Measurements from ENCODE around the gene NSMF. TPM values are rescaled to one million over a fixed set of nuclear protein-coding genes. Genes with fewer than 3 reads are reported as not detected.
A peak's percentile ranks its signal among the peaks of the same experiment; 100 is the strongest.

Gene NSMF
- total RNA-seq, 2 experiments from 2014 or later = 29.9 to 31.6 TPM

DNA sequence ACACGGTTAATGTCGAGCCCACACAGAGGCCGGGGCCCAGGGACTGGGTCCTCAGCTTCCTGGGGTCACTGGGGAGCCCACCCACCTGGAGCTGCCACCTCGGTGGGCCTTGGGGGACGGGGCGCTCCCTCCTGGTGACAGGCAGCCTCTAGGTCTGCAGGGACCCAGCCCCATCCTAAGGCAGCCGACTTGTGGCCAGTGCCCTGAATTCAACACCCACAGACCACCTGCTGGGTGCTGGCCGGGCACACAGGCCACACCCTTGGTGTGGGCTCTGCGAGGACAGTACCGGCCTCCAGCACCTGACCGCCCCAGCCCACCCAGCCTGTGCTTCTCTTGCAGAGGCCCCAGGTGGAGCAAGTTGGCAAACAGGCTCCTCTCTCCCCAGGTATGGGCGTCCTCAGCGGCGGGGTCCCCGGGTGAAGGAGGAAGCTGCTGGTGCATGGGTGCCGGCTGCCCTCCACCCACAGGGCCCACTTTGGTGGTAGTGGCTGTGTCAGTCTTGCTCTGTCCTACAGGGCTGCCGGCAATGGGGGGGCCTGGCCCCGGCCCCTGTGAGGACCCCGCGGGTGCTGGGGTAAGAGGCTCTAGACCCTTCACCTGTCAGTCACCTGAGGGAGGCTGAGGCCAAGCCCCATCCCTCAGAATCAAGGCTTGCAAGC, 26.3 kb downstream of the NSMF start:
- Mint-ChIP-seq H3K36me3 (no peaks in the 10 kb centered on the region), H3K9me3 (no peaks in the 10 kb centered on the region), H3K27ac (no peak overlapping the region), H3K4me1 (ENCODE audit: low read depth) (no peaks in the 10 kb centered on the region), H3K27me3 (peaks cover 1% of the 10 kb centered on the region), H3K4me3 (no peak overlapping the region)
- ChIA-PET POLR2A (no interaction called here), CTCF (interaction anchor here (1.5 kb wide), 1 partner anchor 10 kb away, joined by 5 read pairs; the partner anchor contains the start of genes EXD3 and NOXA1)
- no peak for DNase-seq
- intact Hi-C loops (cut with micrococcal nuclease) = no loop called here

DNA sequence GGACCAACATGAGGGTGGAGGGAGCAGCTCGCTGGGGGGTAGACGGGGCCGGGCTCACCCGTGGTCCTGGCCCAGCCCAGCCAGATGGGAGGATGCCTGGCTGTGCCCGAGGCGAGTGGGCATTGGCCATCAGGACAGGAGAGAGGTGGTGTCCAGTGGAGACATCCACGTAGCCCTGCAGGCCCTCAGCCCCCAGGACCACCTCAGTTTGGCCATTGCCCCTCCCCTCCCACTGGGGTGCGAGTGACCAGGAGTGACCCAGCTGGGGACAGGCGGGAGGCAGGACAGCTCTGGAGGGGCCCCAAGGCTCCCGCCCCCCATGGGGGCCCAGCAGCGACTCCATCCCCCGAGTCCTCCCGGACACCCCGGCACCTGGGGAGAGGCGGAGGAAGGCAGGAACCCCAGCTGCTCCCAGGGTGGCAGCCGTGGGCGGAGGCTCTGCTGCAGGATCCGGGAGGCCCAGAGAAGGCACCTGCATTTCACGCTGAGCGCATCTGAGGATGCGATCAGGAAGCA, 27.7 kb downstream of the NSMF start:
- intact Hi-C loops (cut with micrococcal nuclease) = no loop called here
- CTCF ChIA-PET = no interaction called here
- no peak overlapping the region for H3K27ac Mint-ChIP-seq
- POLR2A ChIA-PET = no interaction called here
- H3K4me1 Mint-ChIP-seq (ENCODE audit: low read depth) = no peaks in the 10 kb centered on the region
- DNase-seq = no peak
- H3K27me3 Mint-ChIP-seq = no peaks in the 10 kb centered on the region
- H3K9me3 Mint-ChIP-seq = no peaks in the 10 kb centered on the region
- no peak overlapping the region for H3K4me3 Mint-ChIP-seq
- H3K36me3 Mint-ChIP-seq = no peaks in the 10 kb centered on the region

GRCh38 chr9:137430723-137431415, 28.3 kb downstream of the NSMF start:
- intact Hi-C loops (cut with micrococcal nuclease) = no loop called here
- POLR2A ChIA-PET = no interaction called here
- CTCF ChIA-PET = no interaction called here
- Mint-ChIP-seq H3K4me3 (no peak overlapping the region), H3K27me3 (no peaks in the 10 kb centered on the region), H3K9me3 (no peaks in the 10 kb centered on the region), H3K27ac (no peak overlapping the region), H3K4me1 (ENCODE audit: low read depth) (no peaks in the 10 kb centered on the region), H3K36me3 (no peaks in the 10 kb centered on the region)
- no peak for DNase-seq

DNA sequence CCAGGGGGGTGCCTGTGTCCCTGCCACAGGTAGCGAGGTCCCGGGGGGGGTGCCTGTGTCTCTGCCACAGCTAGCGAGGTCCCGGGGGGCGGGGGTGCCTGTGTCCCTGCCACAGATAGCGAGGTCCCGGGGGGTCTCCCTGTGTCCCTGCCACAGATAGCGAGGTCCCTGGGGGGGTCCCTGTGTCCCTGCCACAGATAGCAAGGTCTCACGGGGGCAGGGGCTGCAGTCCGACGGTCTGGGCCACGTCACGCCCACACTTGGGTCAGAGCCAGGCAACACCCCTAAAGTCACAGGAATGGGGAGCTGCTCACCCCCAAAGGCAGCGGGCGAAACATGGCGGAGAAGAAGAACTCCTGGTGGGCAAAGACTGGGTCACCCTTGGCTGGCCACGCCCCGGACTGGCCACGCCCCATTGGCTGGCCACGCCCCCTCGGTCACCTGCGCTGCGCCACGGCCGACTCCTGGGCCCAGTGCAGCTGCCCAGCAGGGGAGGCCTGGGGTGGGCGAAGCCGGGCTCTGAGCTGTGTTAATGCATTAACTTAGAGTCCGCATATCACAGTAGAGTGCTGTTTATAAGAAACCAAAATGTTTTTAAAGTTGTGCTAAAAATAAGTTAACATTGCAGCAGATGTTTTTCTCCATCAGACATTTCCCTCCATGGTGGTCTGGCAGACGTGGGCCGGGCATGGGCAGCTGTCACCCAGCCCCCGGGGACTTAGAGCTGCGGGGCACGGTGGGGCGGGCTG, 29.0 kb downstream of the NSMF start:
- H3K9me3 Mint-ChIP-seq = no peaks in the 10 kb centered on the region
- H3K27me3 Mint-ChIP-seq = no peaks in the 10 kb centered on the region
- DNase-seq = no peak
- H3K4me1 Mint-ChIP-seq (ENCODE audit: low read depth) = no peaks in the 10 kb centered on the region
- H3K4me3 Mint-ChIP-seq = no peak overlapping the region
- no peak overlapping the region for H3K27ac Mint-ChIP-seq
- ChIA-PET CTCF (no interaction called here), POLR2A (no interaction called here)
- intact Hi-C loops (cut with micrococcal nuclease) = no loop called here
- no peaks in the 10 kb centered on the region for H3K36me3 Mint-ChIP-seq

DNA sequence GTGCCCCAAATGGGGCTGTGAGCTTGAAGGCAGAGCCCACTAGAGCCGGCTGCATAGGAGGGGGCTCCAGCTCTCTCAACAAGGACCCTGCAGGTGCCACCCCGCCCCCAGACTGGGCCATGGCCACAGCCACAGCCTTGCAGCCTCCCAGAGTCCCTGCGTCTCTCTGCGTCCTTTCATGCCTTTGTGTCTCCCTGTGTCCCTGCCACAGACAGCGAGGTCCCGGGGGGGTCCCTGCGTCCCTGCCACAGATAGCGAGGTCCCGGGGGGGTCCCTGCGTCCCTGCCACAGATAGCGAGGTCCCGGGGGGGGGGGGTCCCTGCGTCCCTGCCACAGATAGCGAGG, 29.6 kb downstream of the NSMF start:
- ChIA-PET POLR2A (interaction anchor here (0.6 kb wide), 1 partner anchor 145 kb away, joined by 3 read pairs; no protein-coding TSS in a partner anchor), CTCF (no interaction called here)
- no peak overlapping the region for H3K27ac Mint-ChIP-seq
- no peaks in the 10 kb centered on the region for H3K27me3 Mint-ChIP-seq
- no peaks in the 10 kb centered on the region for H3K36me3 Mint-ChIP-seq
- H3K9me3 Mint-ChIP-seq = no peaks in the 10 kb centered on the region
- H3K4me1 Mint-ChIP-seq (ENCODE audit: low read depth) = no peaks in the 10 kb centered on the region
- H3K4me3 Mint-ChIP-seq = no peak overlapping the region
- no peak for DNase-seq
- intact Hi-C loops (cut with micrococcal nuclease) = no loop called here

- Mint-ChIP-seq H3K27me3 (no peaks in the 10 kb centered on the region), H3K4me3 (no peak overlapping the region), H3K36me3 (no peaks in the 10 kb centered on the region), H3K4me1 (ENCODE audit: low read depth) (no peaks in the 10 kb centered on the region), H3K9me3 (no peaks in the 10 kb centered on the region), H3K27ac (no peak overlapping the region)
- ChIA-PET POLR2A (interaction anchor here (0.6 kb wide), 1 partner anchor 145 kb away, joined by 3 read pairs; no protein-coding TSS in a partner anchor), CTCF (no interaction called here)
- no peak for DNase-seq
- intact Hi-C loops (cut with micrococcal nuclease) = no loop called here
Observed at GRCh38 chr9:137428841-137429545, 30.1 kb downstream of the NSMF start.

- intact Hi-C loops (cut with micrococcal nuclease) = no loop called here
- Mint-ChIP-seq H3K4me1 (ENCODE audit: low read depth) (no peaks in the 10 kb centered on the region), H3K36me3 (no peaks in the 10 kb centered on the region), H3K27ac (no peak overlapping the region), H3K4me3 (no peak overlapping the region), H3K27me3 (no peaks in the 10 kb centered on the region), H3K9me3 (no peaks in the 10 kb centered on the region)
- POLR2A ChIA-PET = no interaction called here
- DNase-seq = no peak
- CTCF ChIA-PET = no interaction called here
Observed at GRCh38 chr9:137428311-137428630, 30.9 kb downstream of the NSMF start.

DNA sequence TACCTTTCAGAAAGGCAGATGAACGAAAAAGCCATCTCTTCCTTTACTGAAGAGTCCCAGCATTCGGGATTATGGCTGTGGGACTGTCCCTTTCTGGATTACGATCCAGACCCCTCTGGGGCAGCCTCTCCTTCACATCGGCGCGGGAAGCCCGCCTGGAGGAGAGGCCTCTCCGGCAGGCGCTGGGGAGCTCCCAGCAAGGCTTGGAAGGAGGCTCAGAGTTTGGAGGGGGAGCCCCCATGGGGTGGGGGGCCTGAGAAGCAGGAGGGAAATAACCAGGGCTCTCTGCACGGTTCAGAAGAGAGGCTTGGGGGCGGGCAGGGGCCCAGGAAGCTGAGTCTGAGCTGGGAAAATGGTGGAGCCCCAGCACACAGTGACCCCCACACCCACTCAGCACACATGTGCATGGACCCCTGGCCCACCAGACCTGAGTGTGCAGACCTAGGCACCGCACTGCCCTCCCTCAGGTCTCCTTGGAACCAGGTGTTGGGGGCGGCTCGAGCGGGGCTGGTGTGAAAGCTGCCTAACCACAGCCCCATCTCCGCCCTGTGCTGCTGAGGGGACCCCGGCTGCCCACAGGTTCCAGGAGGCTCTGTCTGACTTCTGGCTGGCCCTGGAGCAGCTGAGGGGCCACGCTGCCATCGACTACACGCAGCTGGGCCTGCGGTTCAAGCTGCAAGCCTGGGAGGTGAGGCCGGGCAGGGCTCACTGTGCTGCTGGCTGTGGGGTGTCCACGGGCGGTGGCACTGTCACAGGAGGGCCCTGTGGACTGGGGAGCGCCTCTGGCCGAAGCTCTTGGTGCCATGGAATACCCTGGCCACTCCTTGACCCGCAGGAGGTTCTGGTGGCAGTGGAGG, 31.5 kb downstream of the NSMF start:
- Mint-ChIP-seq H3K36me3 (no peaks in the 10 kb centered on the region), H3K4me3 (no peak overlapping the region), H3K27ac (no peak overlapping the region), H3K4me1 (ENCODE audit: low read depth) (no peaks in the 10 kb centered on the region), H3K9me3 (no peaks in the 10 kb centered on the region), H3K27me3 (no peaks in the 10 kb centered on the region)
- ChIA-PET POLR2A (no interaction called here), CTCF (no interaction called here)
- intact Hi-C loops (cut with micrococcal nuclease) = no loop called here
- no peak for DNase-seq

- ChIA-PET CTCF (interaction anchor here (1.1 kb wide), 1 partner anchor 18 kb away, joined by 4 read pairs; no protein-coding TSS in a partner anchor), POLR2A (no interaction called here)
- Mint-ChIP-seq H3K4me3 (no peak overlapping the region), H3K27ac (no peak overlapping the region), H3K9me3 (no peaks in the 10 kb centered on the region), H3K4me1 (ENCODE audit: low read depth) (peaks cover 6% of the 10 kb centered on the region), H3K27me3 (no peaks in the 10 kb centered on the region), H3K36me3 (no peaks in the 10 kb centered on the region)
- DNase-seq = no peak
- intact Hi-C loops (cut with micrococcal nuclease) = no loop called here
Observed at GRCh38 chr9:137426018-137426681, 33.0 kb downstream of the NSMF start.

DNA sequence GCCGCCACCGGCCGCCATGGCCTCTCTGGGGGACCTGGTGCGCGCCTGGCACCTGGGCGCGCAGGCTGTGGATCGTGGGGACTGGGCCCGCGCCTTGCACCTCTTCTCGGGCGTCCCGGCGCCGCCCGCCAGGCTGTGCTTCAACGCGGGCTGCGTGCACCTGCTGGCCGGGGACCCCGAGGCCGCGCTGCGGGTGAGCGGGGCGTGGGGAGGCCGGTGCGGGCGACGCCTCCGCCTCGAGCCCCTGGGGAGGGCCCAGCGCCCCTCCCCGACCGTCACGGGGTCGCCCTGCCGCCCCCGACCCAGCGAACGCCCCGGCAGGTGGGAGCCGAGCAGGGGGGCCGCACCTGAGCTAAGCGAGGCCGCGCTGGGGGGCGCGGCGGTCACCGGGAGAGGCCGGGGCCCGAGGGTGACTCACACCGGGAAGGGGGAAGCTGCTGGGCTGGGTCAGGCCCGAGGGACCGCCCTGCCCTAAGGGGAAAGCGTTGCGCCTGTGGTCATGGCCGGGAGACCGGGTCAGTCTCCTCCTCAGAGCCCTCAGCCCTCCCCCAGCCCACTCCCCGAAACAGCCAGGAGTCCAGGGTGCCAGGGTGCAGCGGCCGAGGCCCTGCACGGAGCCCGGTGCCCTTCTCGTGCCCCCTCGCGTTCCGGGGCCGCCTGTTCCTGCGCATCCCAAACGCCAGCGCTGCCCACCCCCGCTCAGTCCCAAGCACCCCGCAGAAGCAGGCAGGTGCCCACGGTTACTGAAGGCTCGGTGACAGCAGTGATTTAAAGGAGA, 35.4 kb downstream of the NSMF start:
- intact Hi-C loops (cut with micrococcal nuclease) = loop anchor here (1.0 to 2.0 kb wide), 3 partner anchors 21 to 182 kb away; partner anchors contain the start of genes ARRDC1 and NSMF
- POLR2A ChIA-PET = interaction anchor here (0.6 to 1.2 kb wide), 6 partner anchors 11 to 183 kb away, joined by 3 to 5 read pairs (median 4); partner anchors contain the start of genes NRARP and TUBB4B
- peak overlapping the region; percentile 51 for H3K4me3 Mint-ChIP-seq

More for the DNA sequence above, 35.4 kb downstream of the NSMF start:
- H3K27me3 Mint-ChIP-seq = no peaks in the 10 kb centered on the region
- no peaks in the 10 kb centered on the region for H3K9me3 Mint-ChIP-seq
- peaks cover 2% of the 10 kb centered on the region for H3K36me3 Mint-ChIP-seq
- CTCF ChIA-PET = interaction anchor here (0.7 to 1.8 kb wide), 17 partner anchors 10 to 168 kb away, joined by 3 to 15 read pairs (median 4); partner anchors contain the start of genes MRPL41, NRARP and NSMF
- no peak for DNase-seq
- no peak overlapping the region for H3K27ac Mint-ChIP-seq
- peaks cover 8% of the 10 kb centered on the region for H3K4me1 Mint-ChIP-seq (ENCODE audit: low read depth)
